Measurements from ENCODE around the gene CHCHD1.
"Not testable (repeated sequence)": the region's sequence is repeated elsewhere in the genome, so short reads cannot be mapped to it uniquely, and the experiment has no call there.

Gene CHCHD1

GRCh38 chr10:73787031-73787800 lies 5.4 kb downstream of the CHCHD1 start:
- not testable (repeated sequence) for H3K27me3 ChIP-seq (ENCODE audit: control insufficient read depth in 3 of 3, insufficient read depth in 3 of 3, low read depth in 1 of 3, low read length in 3 of 3); H4K8ac ChIP-seq (ENCODE audit: low read depth, low read length); H3K9ac ChIP-seq (ENCODE audit: low read depth, low read length, poor library complexity); H3K14ac ChIP-seq (ENCODE audit: low read length); H2BK120ac ChIP-seq (ENCODE audit: low read depth, low read length); H3K79me1 ChIP-seq (ENCODE audit: low read depth, low read length); H3K4me1 ChIP-seq (ENCODE audit: control insufficient read depth in 2 of 2, insufficient read depth in 1 of 2, low read depth in 1 of 2, low read length in 2 of 2); DNase-seq (ENCODE audit: low spot score); H3K18ac ChIP-seq (ENCODE audit: low read length); H3K23ac ChIP-seq (ENCODE audit: low read depth, low read length, poor library complexity); H2AK5ac ChIP-seq (ENCODE audit: low read depth, low read length); H2BK12ac ChIP-seq (ENCODE audit: low read length); H3K4ac ChIP-seq (ENCODE audit: low read length); H2AFZ ChIP-seq (ENCODE audit: low read length); H3K27ac ChIP-seq (replicated peaks; ENCODE audit: low read length); H3K4me2 ChIP-seq (ENCODE audit: insufficient read depth, low read length, poor library complexity, severe bottlenecking); H2BK15ac ChIP-seq (ENCODE audit: low read length); H2BK5ac ChIP-seq (ENCODE audit: low read length); H3K9me3 ChIP-seq (replicated peaks in 1 of 2; ENCODE audit: control insufficient read depth in 2 of 2, insufficient read depth in 1 of 2, low read depth in 1 of 2, low read length in 2 of 2); H4K91ac ChIP-seq (ENCODE audit: low read depth, low read length, poor library complexity)
- Histone ChIP-seq H3K4me3 (ENCODE audit: low read length in 2 of 2) (peak overlapping the region in 1 of 2 donors; percentile 12), H3K36me3 (replicated peaks in 1 of 2; ENCODE audit: control insufficient read depth in 2 of 2, insufficient read depth in 2 of 2, low read length in 2 of 2) (peaks cover 23 to 41% of the 10 kb centered on the region in 2 donors)
- WGBS, 2 donors (ENCODE audit: extremely low coverage in 2 of 2, insufficient read length in 2 of 2, insufficient replicate concordance in 1 of 2): no CpG with 5 or more reads among the region's 21 CpGs

- Histone ChIP-seq H2BK15ac (ENCODE audit: low read length) (no peak overlapping the region), H2BK12ac (ENCODE audit: low read length) (no peak overlapping the region), H3K4me2 (ENCODE audit: insufficient read depth, low read length, poor library complexity, severe bottlenecking) (no peak overlapping the region), H3K4ac (ENCODE audit: low read length) (no peak overlapping the region), H3K27ac (replicated peaks; ENCODE audit: low read length) (no peak overlapping the region), H2BK120ac (ENCODE audit: low read depth, low read length) (no peak overlapping the region), H3K4me3 (ENCODE audit: low read length in 2 of 2) (no peak overlapping the region), H3K18ac (ENCODE audit: low read length) (no peak overlapping the region), H3K9ac (ENCODE audit: low read depth, low read length, poor library complexity) (no peak overlapping the region), H4K8ac (ENCODE audit: low read depth, low read length) (no peak overlapping the region), H3K79me1 (ENCODE audit: low read depth, low read length) (peaks cover 4% of the 10 kb centered on the region), H3K14ac (ENCODE audit: low read length) (no peak overlapping the region), H2AFZ (ENCODE audit: low read length) (no peak overlapping the region), H4K91ac (ENCODE audit: low read depth, low read length, poor library complexity) (no peak overlapping the region), H3K4me1 (ENCODE audit: control insufficient read depth in 2 of 2, insufficient read depth in 1 of 2, low read depth in 1 of 2, low read length in 2 of 2) (peaks cover 0 to 4% of the 10 kb centered on the region in 2 donors), H2BK5ac (ENCODE audit: low read length) (no peak overlapping the region), H3K23ac (ENCODE audit: low read depth, low read length, poor library complexity) (peak overlapping the region; percentile 34), H2AK5ac (ENCODE audit: low read depth, low read length) (no peak overlapping the region), H3K36me3 (replicated peaks in 1 of 2; ENCODE audit: control insufficient read depth in 2 of 2, insufficient read depth in 2 of 2, low read length in 2 of 2) (peaks cover 39 to 50% of the 10 kb centered on the region in 2 donors), H3K9me3 (replicated peaks in 1 of 2; ENCODE audit: control insufficient read depth in 2 of 2, insufficient read depth in 1 of 2, low read depth in 1 of 2, low read length in 2 of 2) (peaks cover 0 to 1% of the 10 kb centered on the region in 2 donors), H3K27me3 (ENCODE audit: control insufficient read depth in 3 of 3, insufficient read depth in 3 of 3, low read depth in 1 of 3, low read length in 3 of 3) (no peaks in the 10 kb centered on the region)
- no CpG with 5 or more reads among the region's 17 CpGs for WGBS, 2 donors (ENCODE audit: extremely low coverage in 2 of 2, insufficient read length in 2 of 2, insufficient replicate concordance in 1 of 2)
- DNase-seq (ENCODE audit: low spot score): no peak
Observed at GRCh38 chr10:73788864-73789658, 7.2 kb downstream of the CHCHD1 start.

- Histone ChIP-seq H4K8ac (ENCODE audit: low read depth, low read length) (no peak overlapping the region), H2BK5ac (ENCODE audit: low read length) (no peak overlapping the region), H3K4me3 (ENCODE audit: low read length in 2 of 2) (no peak overlapping the region), H3K27ac (replicated peaks; ENCODE audit: low read length) (no peak overlapping the region), H3K4ac (ENCODE audit: low read length) (no peak overlapping the region), H3K9me3 (replicated peaks in 1 of 2; ENCODE audit: control insufficient read depth in 2 of 2, insufficient read depth in 1 of 2, low read depth in 1 of 2, low read length in 2 of 2) (peaks cover 0 to 4% of the 10 kb centered on the region in 2 donors), H3K9ac (ENCODE audit: low read depth, low read length, poor library complexity) (peak overlapping the region; percentile 30), H3K27me3 (ENCODE audit: control insufficient read depth in 3 of 3, insufficient read depth in 3 of 3, low read depth in 1 of 3, low read length in 3 of 3) (no peaks in the 10 kb centered on the region), H3K4me2 (ENCODE audit: insufficient read depth, low read length, poor library complexity, severe bottlenecking) (no peak overlapping the region), H3K4me1 (ENCODE audit: control insufficient read depth in 2 of 2, insufficient read depth in 1 of 2, low read depth in 1 of 2, low read length in 2 of 2) (peaks cover 0 to 4% of the 10 kb centered on the region in 2 donors), H2AK5ac (ENCODE audit: low read depth, low read length) (no peak overlapping the region), H2BK120ac (ENCODE audit: low read depth, low read length) (no peak overlapping the region), H3K36me3 (replicated peaks in 1 of 2; ENCODE audit: control insufficient read depth in 2 of 2, insufficient read depth in 2 of 2, low read length in 2 of 2) (peaks cover 45 to 56% of the 10 kb centered on the region in 2 donors), H2AFZ (ENCODE audit: low read length) (no peak overlapping the region), H4K91ac (ENCODE audit: low read depth, low read length, poor library complexity) (no peak overlapping the region), H2BK12ac (ENCODE audit: low read length) (no peak overlapping the region), H2BK15ac (ENCODE audit: low read length) (no peak overlapping the region), H3K14ac (ENCODE audit: low read length) (no peak overlapping the region), H3K23ac (ENCODE audit: low read depth, low read length, poor library complexity) (no peak overlapping the region), H3K79me1 (ENCODE audit: low read depth, low read length) (peaks cover 4% of the 10 kb centered on the region), H3K18ac (ENCODE audit: low read length) (no peak overlapping the region)
- WGBS, 2 donors (ENCODE audit: extremely low coverage in 2 of 2, insufficient read length in 2 of 2, insufficient replicate concordance in 1 of 2): no CpG with 5 or more reads among the region's 10 CpGs
- no peak for DNase-seq (ENCODE audit: low spot score)
Observed at GRCh38 chr10:73789659-73790055, 7.8 kb downstream of the CHCHD1 start.

Measured in neuronal stem cell (in vitro differentiated cells).